ACHN (cell line): ENCODE data around the gene IFITM5.
"Not testable (repeated sequence)": the region's sequence is repeated elsewhere in the genome, so short reads cannot be mapped to it uniquely, and the experiment has no call there.

Experiments used
- DNase-seq: peaks from one replicate; pipeline ENCODE4 v3.0.0-alpha.2; 2015
- in situ Hi-C: cut with HindIII; loops from 2 replicates; pipeline ENCODE4 v1.10.0; 2017; ENCODE audit warnings: low sequenced_read_pairs, low pct_ligation_motif_present, low pct_unique_long_range_greater_than_20kb

IFITM5 gene

GRCh38 chr11:299081-299891 is at the start of gene IFITM5:
TSS of gene IFITM5 (minus strand) at chr11:299526. CDS start at chr11:299490, 36 bp downstream.
- in situ Hi-C loops = no loop called here
- no peak for DNase-seq

DNA sequence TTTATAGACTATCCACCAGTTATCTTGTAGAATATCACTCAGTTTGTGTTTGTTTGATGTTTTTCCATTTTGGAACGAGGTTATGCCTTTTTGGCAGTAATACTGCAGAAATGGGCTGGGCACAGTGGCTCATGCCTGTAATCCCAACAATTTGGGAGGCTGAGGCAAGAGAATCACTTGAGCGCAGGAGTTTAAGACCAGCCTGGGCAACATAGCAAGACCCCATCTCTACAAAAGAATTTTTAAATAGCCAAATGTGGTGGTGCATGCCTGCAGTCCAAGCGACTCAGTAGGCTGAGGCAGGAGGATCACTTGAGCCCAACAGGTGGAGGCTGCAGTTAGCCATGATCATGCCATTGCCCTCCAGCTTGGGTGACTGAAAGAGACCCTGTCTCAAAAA is 47.2 kb upstream of the IFITM5 start:
- in situ Hi-C loops = no loop called here
- DNase-seq = no peak

DNA sequence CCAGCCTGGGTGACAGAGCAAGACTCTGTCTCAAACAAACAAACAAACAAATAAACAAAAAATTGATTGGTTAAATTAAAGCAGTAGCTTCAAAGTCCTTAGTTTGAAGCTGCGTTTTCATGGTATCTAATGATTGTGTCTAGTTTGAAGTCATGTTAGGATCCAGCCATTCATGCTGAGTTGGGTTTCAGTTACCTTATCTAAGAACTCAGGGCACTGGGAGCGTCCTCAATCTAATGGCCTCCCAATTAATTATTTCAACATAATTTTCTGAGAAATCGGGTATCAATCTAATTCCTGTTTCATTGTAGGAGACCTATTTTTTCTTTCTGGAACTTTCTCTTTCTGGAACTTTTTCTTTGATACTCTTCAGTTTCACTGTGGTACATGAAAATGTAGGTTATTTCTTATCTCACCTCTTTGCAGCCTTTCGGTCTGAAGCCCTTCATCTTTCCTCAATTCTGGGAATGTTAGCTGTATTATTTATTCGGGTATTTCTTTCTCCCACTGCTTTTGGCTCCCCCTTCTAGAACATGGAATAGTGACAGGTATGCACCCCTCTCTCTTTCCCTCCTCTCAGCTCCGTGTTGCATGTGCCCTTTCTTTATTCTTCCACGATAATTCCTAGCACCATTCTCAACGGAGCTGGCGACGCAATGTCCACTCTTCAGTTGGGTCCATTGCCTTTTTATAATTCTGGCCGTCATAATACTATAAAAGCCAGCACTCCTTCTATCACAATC is 45.7 kb upstream of the IFITM5 start:
- in situ Hi-C loops = no loop called here

GRCh38 chr11:342328-342727 is 43.0 kb upstream of the IFITM5 start:
- in situ Hi-C loops = no loop called here
- DNase-seq = no peak

More for the DNA sequence above, 45.7 kb upstream of the IFITM5 start:
- no peak for DNase-seq

- in situ Hi-C loops = no loop called here
These were observed 41.5 kb upstream of the IFITM5 start for GRCh38 chr11:340539-341512.

GRCh38 chr11:339963-340362 is 40.6 kb upstream of the IFITM5 start:
- in situ Hi-C loops = no loop called here
- no peak for DNase-seq

More at GRCh38 chr11:340539-341512, 41.5 kb upstream of the IFITM5 start:
- DNase-seq = no peak

GRCh38 chr11:337711-338110 is 38.4 kb upstream of the IFITM5 start:
- no peak for DNase-seq
- in situ Hi-C loops = no loop called here

DNA sequence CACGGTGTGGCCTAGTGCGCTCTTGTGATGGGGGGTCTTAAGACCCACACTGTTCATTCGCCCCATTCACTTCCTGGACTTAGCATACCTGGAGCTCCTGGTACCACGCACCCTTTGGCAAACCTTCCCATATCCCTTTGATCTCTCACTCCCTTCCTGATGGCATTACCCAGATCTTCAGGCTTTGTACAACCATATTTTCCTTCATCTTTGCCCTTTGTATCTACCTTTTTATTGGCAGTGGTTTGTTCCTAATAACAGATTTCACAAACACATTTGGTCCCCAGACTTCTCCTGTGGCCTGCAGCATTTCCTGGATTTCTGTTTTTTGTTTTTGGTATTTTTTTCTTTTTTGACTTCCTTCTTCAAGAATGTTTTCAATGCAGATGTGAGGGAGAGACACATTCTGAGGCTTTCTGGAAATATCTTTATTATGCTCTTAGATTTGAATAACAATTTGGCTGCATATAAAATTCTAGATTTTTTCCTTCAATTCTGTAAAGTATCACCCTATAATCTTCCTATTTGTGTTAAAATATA is 37.4 kb upstream of the IFITM5 start:
- in situ Hi-C loops = no loop called here
- no peak for DNase-seq

DNA sequence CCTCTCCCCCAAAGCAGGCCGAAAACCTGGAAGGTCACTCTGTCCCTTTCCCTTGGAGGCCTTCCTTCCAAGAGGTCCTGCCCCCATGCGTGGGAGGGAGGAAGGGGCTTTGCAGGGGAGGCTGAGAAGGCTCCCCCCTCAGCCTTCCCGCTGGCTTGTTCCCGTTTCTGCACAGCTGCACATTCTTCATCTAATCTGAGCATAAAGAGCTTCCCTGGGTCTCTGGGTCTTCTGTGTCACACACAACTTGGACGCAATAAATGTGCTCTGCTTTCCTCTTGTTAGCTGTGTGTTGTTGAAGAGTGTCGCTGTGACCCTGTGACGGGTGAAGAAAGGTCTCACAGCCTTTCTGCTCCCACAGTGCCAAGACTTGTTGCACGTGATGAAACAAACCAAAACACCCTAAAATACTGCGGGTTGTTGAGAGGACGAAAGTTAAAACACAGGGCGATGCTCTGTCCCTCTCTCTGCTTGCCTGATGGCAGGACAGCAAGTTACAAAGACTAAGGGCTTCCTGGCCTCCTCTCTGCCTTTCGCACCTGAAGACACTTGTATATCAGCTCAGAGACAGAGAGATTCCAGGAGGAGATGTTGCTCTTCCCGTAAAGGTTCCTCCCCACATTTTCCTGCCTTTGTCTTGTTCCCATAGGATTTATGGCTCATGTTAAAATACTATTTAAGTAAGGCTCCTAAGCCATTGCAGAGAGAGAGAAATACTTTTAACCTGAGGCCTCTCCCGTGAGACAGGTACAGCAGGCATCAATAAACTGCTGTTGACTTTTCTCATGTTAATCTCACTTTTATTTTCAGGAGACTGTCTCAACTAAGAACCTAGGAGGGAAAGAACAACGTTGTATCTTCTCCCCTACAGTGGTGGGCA is 36.7 kb upstream of the IFITM5 start:
- no peak for DNase-seq
- in situ Hi-C loops = no loop called here

- DNase-seq = no peak
- in situ Hi-C loops = no loop called here
These were observed 35.1 kb upstream of the IFITM5 start for GRCh38 chr11:334264-334994.

GRCh38 chr11:333616-334263 is 34.4 kb upstream of the IFITM5 start:
- DNase-seq, in situ Hi-C loops: not testable (repeated sequence)

- in situ Hi-C loops = no loop called here
- no peak for DNase-seq
These were observed 33.5 kb upstream of the IFITM5 start for GRCh38 chr11:332651-333480.

DNA sequence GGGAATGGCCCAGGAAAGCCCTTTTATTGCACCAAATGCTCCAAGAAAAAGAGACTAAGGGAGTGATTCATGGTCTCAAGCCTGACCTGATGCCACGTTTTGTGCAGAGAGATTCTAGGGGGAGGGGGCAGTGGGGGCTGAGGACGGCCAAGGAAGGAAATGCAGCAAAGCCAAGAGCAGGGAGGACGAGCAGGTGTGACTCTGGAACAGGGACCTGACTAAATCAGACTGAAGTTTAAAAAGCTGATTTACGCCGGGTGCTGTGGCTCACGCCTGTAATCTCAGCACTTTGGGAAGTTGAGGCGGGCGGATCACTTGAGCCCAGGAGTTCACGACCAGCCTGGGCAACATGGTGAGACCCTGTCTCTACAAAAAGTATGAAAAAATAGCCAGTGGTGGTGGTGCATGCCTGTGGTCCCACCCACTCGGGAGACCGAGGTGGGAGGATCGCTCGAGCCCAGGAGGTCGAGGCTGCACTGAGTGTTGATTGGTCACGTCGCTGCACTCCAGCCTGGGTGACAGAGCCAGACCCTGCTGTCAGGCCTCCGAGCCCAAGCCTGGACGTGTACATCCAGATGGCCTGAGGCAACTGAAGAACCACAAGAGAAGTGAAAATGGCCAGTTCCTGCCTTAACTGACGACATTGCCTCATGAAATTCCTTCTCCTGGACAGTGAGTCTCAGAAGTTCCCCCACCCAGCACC is 32.2 kb upstream of the IFITM5 start:
- DNase-seq = no peak
- in situ Hi-C loops = no loop called here

- in situ Hi-C loops = no loop called here
- DNase-seq = no peak
These were observed 31.5 kb upstream of the IFITM5 start for GRCh38 chr11:330694-331357.

DNA sequence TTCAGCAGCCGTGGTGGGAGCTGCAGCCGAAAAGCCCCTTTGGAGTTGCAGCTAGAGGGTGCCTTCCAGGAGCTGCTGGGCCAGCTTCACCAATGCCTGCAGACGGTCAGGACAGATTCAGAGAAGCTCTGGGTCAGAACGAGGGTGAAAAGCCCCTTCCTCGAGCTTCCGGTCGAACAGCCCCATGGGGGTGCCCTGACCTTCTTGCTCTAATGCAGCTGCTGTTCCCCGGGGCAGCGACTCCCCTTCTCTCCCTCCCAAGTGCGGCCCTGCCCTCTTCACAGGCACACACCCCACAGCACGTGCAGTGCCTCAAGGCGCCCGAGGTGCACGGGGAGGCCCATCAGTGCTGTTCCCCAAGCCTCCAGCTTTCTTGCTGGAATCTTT is 31.0 kb upstream of the IFITM5 start:
- no peak for DNase-seq
- in situ Hi-C loops = no loop called here
